Right lobe of liver (tissue), 6 donors: ENCODE results near the gene ECD. TPM values are rescaled to one million over a fixed set of nuclear protein-coding genes. Genes with fewer than 3 reads are reported as not detected.
A peak's percentile ranks its signal among the peaks of the same experiment; 100 is the strongest.

Source experiments
- ATAC-seq, 4 donors: fragments of 200-7000 bp; cut with Tn5 transposase; one replicate each; pipeline ENCODE4 v1.9.1; 2020; ENCODE audit warnings: mild to moderate bottlenecking in 4 of 4, moderate library complexity in 4 of 4
- DNase-seq, 3 donors: peaks; one replicate each; pipeline ENCODE4 v3.0.0-alpha.2; 2020
- H3K27ac ChIP-seq, 3 donors: fragments of 200-600 bp; one replicate each; pipeline ENCODE4 v1.8.0; 2022
- H3K27me3 ChIP-seq, 2 donors: fragments of 200-600 bp; one replicate each; pipeline ENCODE4 v1.8.0; 2022
- H3K36me3 ChIP-seq, 4 donors: fragments of 200-600 bp; sonication (generic) in 1 of 4; one replicate each; pipeline versions ENCODE4 v1.5.1 to v1.8.0; 2017 to 2022; ENCODE audit warnings: control low read depth in 1 of 4
- H3K4me1 ChIP-seq, 4 donors: fragments of 200-600 bp; sonication (generic) in 1 of 4; one replicate each; pipeline versions ENCODE4 v1.5.1 to v1.8.0; 2017 to 2022; ENCODE audit warnings: control low read depth in 1 of 4
- H3K4me3 ChIP-seq, 3 donors: fragments of 200-600 bp; one replicate each; pipeline ENCODE4 v1.8.0; 2022
- H3K9me3 ChIP-seq, 4 donors: fragments of 200-600 bp; sonication (generic) in 1 of 4; one replicate each; pipeline versions ENCODE4 v1.5.1 to v1.8.0; 2017 to 2022; ENCODE audit warnings: control low read depth in 1 of 4
- POLR2A ChIP-seq: fragments of 450-650 bp; IDR thresholded peaks from one replicate; pipeline ENCODE4 v1.6.1; 2017; ENCODE audit warnings: antibody characterized with exemption, mild to moderate bottlenecking
- WGBS: methylation state at CpG from one replicate; pipeline ENCODE4 v1.1.6; 2018; ENCODE audit warnings: low coverage, low lambda C conversion rate; ENCODE audit not compliant: insufficient coverage; ENCODE audit errors: missing lambda C conversion rate; 5-methylcytosine and 5-hydroxymethylcytosine counted together
- intact Hi-C, 2 donors: fragments of 100-400 bp; cut with DNase I; formaldehyde crosslinking; loops; one replicate each; pipeline versions ENCODE4 v1.11.2 to v1.14.1; 2022
- total RNA-seq, 6 experiments: library from RNA; depleted of rRNA in 2 of 6; stranded (reverse); fragments of >200 nt in 2 of 6; fragmentation: NEBNext Ultra II Directional in 3 of 6; extraction: Animal tissue kit (Norgen Biotek cat#: 25700) in 3 of 6; gene quantifications; one replicate each; pipeline versions ENCODE4 v1.1.0 to v1.2.4, GENCODE V29; 2016 to 2023
- TF ChIP-seq, protein P1 (sequence below), 4 donors: fragments of 200-600 bp in 3 of 4; fragments of 450-650 bp in 1 of 4; IDR thresholded peaks; one replicate each; pipeline versions ENCODE4 v1.5.1 to v1.8.0; 2016 to 2022; ENCODE audit warnings: antibody characterized with exemption in 4 of 4, mild to moderate bottlenecking in 2 of 4
- donor health status: DM: no; HTN: yes; CAD: no.
- donor health status: DM: no; HTN: no; CAD: no.
- donor health status: DM: no; HTN: no; CAD: no.
- donor health status: DM: no; HTN: yes; CAD: no.
- donor health status: DM: no; HTN: yes; CAD: no.

ECD gene
- total RNA-seq, 6 experiments from 2014 or later, result 8.8 to 21.2 (median 11.7) TPM

GRCh38 chr10:73095481-73096021 is 72.3 kb downstream of the ECD start:
- Histone ChIP-seq H3K9me3 (no peaks in the 10 kb centered on the region), H3K4me3 (peak overlapping the region; percentile 73 to 93 (median 77)), H3K27ac (peak overlapping the region; percentile 95 to 100 (median 98)), H3K36me3 (no peaks in the 10 kb centered on the region), H3K27me3 (no peaks in the 10 kb centered on the region), H3K4me1 (peaks cover 0 to 19% (median 0%) of the 10 kb centered on the region in 4 donors)
- under 1% methylated on average over 14 of the region's 14 CpGs for WGBS
- ATAC-seq (peak in 2 of 4 donors; percentile 7 to 11), DNase-seq (peak in 2 of 3 donors; percentile 53 to 59)
- intact Hi-C loops, result no loop called here
- TF ChIP-seq, protein P1, sequence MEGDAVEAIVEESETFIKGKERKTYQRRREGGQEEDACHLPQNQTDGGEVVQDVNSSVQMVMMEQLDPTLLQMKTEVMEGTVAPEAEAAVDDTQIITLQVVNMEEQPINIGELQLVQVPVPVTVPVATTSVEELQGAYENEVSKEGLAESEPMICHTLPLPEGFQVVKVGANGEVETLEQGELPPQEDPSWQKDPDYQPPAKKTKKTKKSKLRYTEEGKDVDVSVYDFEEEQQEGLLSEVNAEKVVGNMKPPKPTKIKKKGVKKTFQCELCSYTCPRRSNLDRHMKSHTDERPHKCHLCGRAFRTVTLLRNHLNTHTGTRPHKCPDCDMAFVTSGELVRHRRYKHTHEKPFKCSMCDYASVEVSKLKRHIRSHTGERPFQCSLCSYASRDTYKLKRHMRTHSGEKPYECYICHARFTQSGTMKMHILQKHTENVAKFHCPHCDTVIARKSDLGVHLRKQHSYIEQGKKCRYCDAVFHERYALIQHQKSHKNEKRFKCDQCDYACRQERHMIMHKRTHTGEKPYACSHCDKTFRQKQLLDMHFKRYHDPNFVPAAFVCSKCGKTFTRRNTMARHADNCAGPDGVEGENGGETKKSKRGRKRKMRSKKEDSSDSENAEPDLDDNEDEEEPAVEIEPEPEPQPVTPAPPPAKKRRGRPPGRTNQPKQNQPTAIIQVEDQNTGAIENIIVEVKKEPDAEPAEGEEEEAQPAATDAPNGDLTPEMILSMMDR (IDR thresholded peaks at IDR 0.05), result no peak
- TF ChIP-seq POLR2A, result no peak

GRCh38 chr10:73094986-73095480 is 72.8 kb downstream of the ECD start:
- DNase-seq, result no peak
- H3K4me1 ChIP-seq, result peaks cover 0 to 22% (median 0%) of the 10 kb centered on the region in 4 donors
- no peaks in the 10 kb centered on the region for H3K9me3 ChIP-seq
- ATAC-seq, result no peak
- H3K4me3 ChIP-seq, result peak overlapping the region; percentile 73 to 93 (median 77)
- H3K27me3 ChIP-seq, result no peaks in the 10 kb centered on the region
- intact Hi-C loops, result no loop called here
- peak overlapping the region; percentile 95 to 100 (median 98) for H3K27ac ChIP-seq
- no peaks in the 10 kb centered on the region for H3K36me3 ChIP-seq
- TF ChIP-seq, protein P1 (IDR thresholded peaks at IDR 0.05), result no peak
- no peak for TF ChIP-seq POLR2A
- 2% methylated on average over 5 of the region's 5 CpGs for WGBS

DNA sequence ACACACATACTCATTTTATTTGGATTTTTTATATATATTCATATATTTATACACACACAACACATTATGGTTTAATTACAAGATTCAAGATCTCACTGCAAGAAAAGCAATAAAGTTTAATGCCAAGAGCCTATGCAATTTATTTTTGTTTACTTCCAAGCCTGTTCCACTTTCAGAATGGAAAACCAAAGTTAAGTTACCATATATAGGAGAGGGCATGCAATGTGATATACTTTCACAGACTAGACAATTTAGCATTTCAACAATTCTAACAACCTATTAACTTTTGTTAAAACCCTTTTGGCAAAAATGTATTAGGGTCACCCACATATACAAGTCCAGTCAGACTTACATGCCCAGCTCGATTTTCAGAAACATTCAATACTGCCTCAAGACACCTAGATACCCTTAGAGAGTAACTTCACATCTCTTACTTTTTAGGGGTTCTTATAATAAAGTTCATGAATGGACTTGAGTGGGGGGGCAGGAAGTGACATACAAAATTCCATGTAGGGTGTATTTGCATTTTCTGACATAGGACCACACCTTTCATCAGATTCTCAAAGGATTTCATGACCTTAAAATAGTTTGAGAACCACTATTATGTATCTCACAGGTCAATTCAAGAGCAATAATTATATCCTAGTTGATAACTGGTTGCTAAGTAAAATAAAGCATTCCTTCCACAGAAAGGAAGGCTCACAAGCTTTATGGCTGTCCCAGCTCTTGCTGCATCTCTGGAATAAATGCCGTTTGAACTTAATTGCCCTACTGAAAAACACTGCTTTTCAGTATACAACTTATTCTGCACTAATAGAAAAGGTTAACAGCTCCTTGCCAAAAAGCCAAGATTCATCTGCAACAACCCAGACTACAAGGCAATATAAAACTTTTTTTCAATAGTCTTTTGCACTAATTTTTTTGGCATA is 73.6 kb downstream of the ECD start:
- no peak for TF ChIP-seq POLR2A
- TF ChIP-seq, protein P1 (IDR thresholded peaks at IDR 0.05), result no peak
- DNase-seq, result no peak
- intact Hi-C loops, result no loop called here
- 11% methylated on average over 2 of the region's 2 CpGs for WGBS
- Histone ChIP-seq H3K27me3 (no peaks in the 10 kb centered on the region), H3K4me3 (peak overlapping the region; percentile 73 to 93 (median 77)), H3K4me1 (peaks cover 0 to 30% (median 0%) of the 10 kb centered on the region in 4 donors), H3K9me3 (no peaks in the 10 kb centered on the region), H3K27ac (peak overlapping the region; percentile 95 to 100 (median 98)), H3K36me3 (no peaks in the 10 kb centered on the region)
- ATAC-seq, result no peak

DNA sequence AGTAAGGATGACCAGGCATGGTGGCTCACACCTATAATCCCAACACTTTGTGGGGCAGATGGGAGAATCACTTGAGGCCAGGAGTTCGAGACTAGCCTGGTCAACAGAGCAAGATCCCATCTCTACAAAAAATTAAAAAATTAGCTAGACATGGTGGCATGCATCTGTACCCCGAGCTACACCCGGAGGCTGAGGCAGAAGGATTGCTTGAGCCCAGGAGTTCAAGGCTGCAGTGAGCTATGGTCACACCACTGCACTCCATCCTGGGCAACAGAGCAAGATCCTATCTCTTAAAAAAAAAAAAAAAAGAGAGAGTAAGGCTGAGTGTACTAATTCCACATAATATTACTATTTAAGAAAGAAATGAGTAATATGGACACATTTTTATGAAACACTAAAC is 75.0 kb downstream of the ECD start:
- no peaks in the 10 kb centered on the region for H3K9me3 ChIP-seq
- ATAC-seq, result no peak
- TF ChIP-seq, protein P1 (IDR thresholded peaks at IDR 0.05), result no peak
- H3K27ac ChIP-seq, result peak overlapping the region in 1 of 3 donors; percentile 52
- DNase-seq, result no peak
- no peaks in the 10 kb centered on the region for H3K27me3 ChIP-seq
- H3K4me1 ChIP-seq, result peaks cover 0 to 44% (median 4%) of the 10 kb centered on the region in 4 donors
- intact Hi-C loops, result no loop called here
- no peak overlapping the region for H3K4me3 ChIP-seq
- no peaks in the 10 kb centered on the region for H3K36me3 ChIP-seq
- WGBS, result 97% methylated on average over 3 of the region's 3 CpGs
